Measurements from ENCODE around the gene KLHL3.

DNA sequence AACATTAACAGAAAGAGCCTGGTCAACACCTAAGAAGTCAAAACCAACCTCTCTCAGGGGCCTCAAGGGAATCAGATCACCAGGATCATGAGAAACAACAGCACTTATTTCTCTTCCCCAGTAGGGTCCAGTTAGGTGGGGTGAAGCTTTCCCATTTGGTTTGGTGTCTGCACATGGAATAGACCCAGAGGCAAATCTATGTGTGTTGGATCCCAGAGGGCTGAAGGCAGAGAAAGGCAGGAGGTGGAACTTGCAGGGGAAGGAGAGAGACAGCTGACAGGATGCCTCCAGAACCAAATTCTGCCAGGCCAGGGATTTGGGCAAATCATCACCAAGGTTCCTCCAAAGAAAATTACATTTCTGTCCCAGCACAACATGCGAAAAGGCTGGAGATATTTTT is 132.0 kb downstream of the KLHL3 start:
- TF ChIP-seq, protein P1, sequence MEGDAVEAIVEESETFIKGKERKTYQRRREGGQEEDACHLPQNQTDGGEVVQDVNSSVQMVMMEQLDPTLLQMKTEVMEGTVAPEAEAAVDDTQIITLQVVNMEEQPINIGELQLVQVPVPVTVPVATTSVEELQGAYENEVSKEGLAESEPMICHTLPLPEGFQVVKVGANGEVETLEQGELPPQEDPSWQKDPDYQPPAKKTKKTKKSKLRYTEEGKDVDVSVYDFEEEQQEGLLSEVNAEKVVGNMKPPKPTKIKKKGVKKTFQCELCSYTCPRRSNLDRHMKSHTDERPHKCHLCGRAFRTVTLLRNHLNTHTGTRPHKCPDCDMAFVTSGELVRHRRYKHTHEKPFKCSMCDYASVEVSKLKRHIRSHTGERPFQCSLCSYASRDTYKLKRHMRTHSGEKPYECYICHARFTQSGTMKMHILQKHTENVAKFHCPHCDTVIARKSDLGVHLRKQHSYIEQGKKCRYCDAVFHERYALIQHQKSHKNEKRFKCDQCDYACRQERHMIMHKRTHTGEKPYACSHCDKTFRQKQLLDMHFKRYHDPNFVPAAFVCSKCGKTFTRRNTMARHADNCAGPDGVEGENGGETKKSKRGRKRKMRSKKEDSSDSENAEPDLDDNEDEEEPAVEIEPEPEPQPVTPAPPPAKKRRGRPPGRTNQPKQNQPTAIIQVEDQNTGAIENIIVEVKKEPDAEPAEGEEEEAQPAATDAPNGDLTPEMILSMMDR (IDR thresholded peaks at IDR 0.05), result no peak
- no peak for TF ChIP-seq POLR2A (IDR thresholded peaks at IDR 0.05)
- no peak for TF ChIP-seq POLR2AphosphoS5 (IDR thresholded peaks at IDR 0.05)

All from upper lobe of left lung (tissue), 4 donors.